ENCODE results near the gene AP2S1. TPM values are rescaled to one million over a fixed set of nuclear protein-coding genes. Genes with fewer than 3 reads are reported as not detected.

The AP2S1 gene
- total and polyA plus RNA-seq, 2 donors (not counting 3 experiments of a cell fraction or from before 2014, with no cell fraction given), result 313 to 376 TPM

GRCh38 chr19:46803555-46803954 is 47.1 kb downstream of the AP2S1 start:
- no peak for TF ChIP-seq POLR2AphosphoS5 (IDR thresholded peaks at IDR 0.05; ENCODE audit: insufficient read depth, low read depth, low read length)
- no peak for TF ChIP-seq EZH2 (IDR thresholded peaks at IDR 0.05; ENCODE audit: borderline replicate concordance, low read depth, low read length, severe bottlenecking)
- no peak for TF ChIP-seq JUN (IDR thresholded peaks at IDR 0.05; ENCODE audit: borderline replicate concordance, insufficient read depth, insufficient read length, low read depth)
- TF ChIP-seq MYC (IDR thresholded peaks at IDR 0.05; ENCODE audit: low read depth, low read length), result no peak
- no peak for TF ChIP-seq CTCF (IDR thresholded peaks at IDR 0.05; ENCODE audit: extremely low read depth in 1 of 2, insufficient read depth in 1 of 2, low read depth in 1 of 2, low read length in 2 of 2)
- TF ChIP-seq MAX (IDR thresholded peaks at IDR 0.05; ENCODE audit: insufficient read depth, insufficient read length), result no peak
- TF ChIP-seq POLR2A (IDR thresholded peaks at IDR 0.05; ENCODE audit: low read depth, low read length), result no peak
- TF ChIP-seq FOS (IDR thresholded peaks at IDR 0.05; ENCODE audit: borderline replicate concordance, insufficient read depth, low read length), result no peak
- TF ChIP-seq GATA2 (IDR thresholded peaks at IDR 0.05; ENCODE audit: insufficient read depth, insufficient read length, low read depth, low read length), result no peak
- Histone ChIP-seq H3K79me2 (ENCODE audit: control insufficient read depth, insufficient read depth, low read length) (no peaks in the 10 kb centered on the region), H3K4me3 (replicated peaks in 1 of 3; ENCODE audit: insufficient read depth in 1 of 3, low read depth in 1 of 3, low read length in 3 of 3) (no peak overlapping the region), H3K9me3 (replicated peaks; ENCODE audit: control insufficient read depth, insufficient read depth, low read length) (no peaks in the 10 kb centered on the region), H3K9ac (replicated peaks; ENCODE audit: extremely low read depth, insufficient read depth, low read length) (no peak overlapping the region), H3K27ac (ENCODE audit: insufficient read depth, low read depth, low read length) (no peak overlapping the region), H3K27me3 (ENCODE audit: control insufficient read depth in 2 of 2, insufficient read depth in 2 of 2, low read length in 2 of 2) (no peaks in the 10 kb centered on the region), H3K4me2 (ENCODE audit: insufficient read depth, low read length) (no peak overlapping the region), H2AFZ (ENCODE audit: low read depth, low read length) (no peak overlapping the region), H4K20me1 (replicated peaks; ENCODE audit: control insufficient read depth, extremely low read depth, insufficient read depth, low read length) (no peaks in the 10 kb centered on the region), H3K36me3 (ENCODE audit: control insufficient read depth in 2 of 2, extremely low read depth in 1 of 2, insufficient read depth in 2 of 2, low read length in 2 of 2) (no peaks in the 10 kb centered on the region), H3K9me1 (replicated peaks; ENCODE audit: control insufficient read depth, extremely low read depth, insufficient read depth, low read length) (no peaks in the 10 kb centered on the region), H3K4me1 (ENCODE audit: control insufficient read depth, extremely low read depth, insufficient read depth, low read length) (no peaks in the 10 kb centered on the region)
- no TSS peak for BruUV-seq (replicated peaks)
- intact Hi-C loops (cut with micrococcal nuclease) (no loop called here), dilution Hi-C loops (cut with MboI; ENCODE audit: extremely low pct_ligation_motif_present, low sequenced_read_pairs) (no loop called here)
- ChIA-PET POLR2A (no interaction called here), CTCF (no interaction called here)
- no peak for DNase-seq (ENCODE audit: low read depth, low spot score)
- no peak for FAIRE-seq

Data from endothelial cell of umbilical vein (primary cell).